Adipose tissue (tissue), 3 donors: ENCODE results near the gene SORL1-AS1.
"Not testable (repeated sequence)": the region's sequence is repeated elsewhere in the genome, so short reads cannot be mapped to it uniquely, and the experiment has no call there.

Source experiments
- H3K27ac ChIP-seq: one replicate; pipeline ENCODE4 v1.5.1; 2013; ENCODE audit warnings: low read depth, low read length
- WGBS, 3 donors: extraction: QIAGEN DNeasy Blood & Tissue Kit; methylation state at CpG; one replicate each; pipeline ENCODE4 v1.1.7; 2013; 5-methylcytosine and 5-hydroxymethylcytosine counted together
- donor health status: healthy with polysubstance abuse.
- donor health status: Bipolar disorder and iron deficiency.
- donor health status: healthy.

SORL1-AS1 gene

DNA sequence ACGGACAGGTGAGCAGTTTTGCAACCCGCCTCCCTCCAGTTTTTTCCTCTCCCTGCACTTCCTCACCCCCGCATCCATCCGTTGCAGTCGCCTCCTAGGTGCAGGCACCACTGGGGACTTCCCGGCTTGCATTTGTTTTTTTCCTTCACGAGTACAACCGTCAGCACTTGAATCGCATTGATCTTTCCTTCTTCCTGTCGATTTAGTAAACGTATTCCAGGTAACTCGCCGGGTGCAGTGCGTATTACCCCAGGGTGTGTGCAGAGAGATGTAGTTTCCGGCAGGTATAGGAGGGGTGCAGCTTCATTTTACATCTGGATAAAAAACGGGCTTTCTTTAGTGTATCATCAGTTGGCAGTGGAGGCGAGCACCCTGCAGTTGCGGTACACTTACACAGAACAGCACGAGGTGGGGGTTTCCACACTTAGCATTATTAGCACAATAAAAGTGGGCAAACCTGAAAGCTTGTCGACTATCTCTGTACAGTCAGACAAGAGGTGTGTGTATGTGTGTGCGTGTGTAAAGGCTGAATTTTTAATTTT is at the start of gene SORL1-AS1:
Gene SORL1-AS1 (minus strand): TSS at position 359 of the 542 bp plus-strand sequence.
- no peak within 1 kb of the TSS for H3K27ac ChIP-seq
- WGBS, 3 donors = 2 to 5% (median 4%) methylated on average over 21 of the region's 21 CpGs

DNA sequence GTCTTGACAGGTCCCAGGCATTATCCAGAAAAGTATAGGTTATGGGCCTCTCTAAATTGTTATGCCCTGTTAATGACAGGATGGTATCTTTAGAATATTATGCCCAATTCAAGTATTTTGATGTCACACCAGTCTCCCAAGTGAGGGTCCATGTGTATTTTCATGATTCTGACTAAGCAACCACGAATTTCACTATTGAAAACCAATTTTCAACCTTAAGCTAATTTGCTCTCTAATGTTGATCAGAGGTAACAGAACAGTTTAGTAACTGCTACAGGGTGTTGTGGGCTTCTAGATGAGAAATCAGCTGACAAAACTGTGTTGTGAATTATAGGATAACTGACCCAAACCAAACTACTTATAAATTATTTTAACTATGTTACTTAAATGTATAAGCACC is 48.0 kb upstream of the SORL1-AS1 start:
- WGBS, 3 donors = 63 to 84% (median 78%) methylated on average over 1 of the region's 1 CpG
- H3K27ac ChIP-seq = no peak overlapping the region

DNA sequence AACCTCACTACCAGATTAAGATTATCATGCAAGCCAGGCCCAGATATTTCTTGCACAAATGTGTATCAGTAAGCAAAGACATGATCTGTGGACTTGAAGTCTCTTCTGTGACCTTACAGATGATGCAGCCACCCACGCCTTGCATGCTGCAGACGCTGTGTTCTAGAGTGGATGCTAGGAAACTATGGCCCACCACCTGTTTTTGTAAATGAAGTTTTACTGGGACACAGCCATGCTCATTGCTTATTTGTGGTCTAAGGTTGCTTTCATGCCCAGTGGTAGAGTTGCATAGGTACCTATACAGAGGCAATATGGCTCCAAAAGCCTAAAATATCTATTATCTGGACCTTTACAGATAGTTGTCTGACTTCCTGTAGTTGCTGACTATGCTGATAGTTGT is 47.5 kb upstream of the SORL1-AS1 start:
- WGBS, 3 donors = 50 to 91% (median 64%) methylated on average over 2 of the region's 2 CpGs
- no peak overlapping the region for H3K27ac ChIP-seq

DNA sequence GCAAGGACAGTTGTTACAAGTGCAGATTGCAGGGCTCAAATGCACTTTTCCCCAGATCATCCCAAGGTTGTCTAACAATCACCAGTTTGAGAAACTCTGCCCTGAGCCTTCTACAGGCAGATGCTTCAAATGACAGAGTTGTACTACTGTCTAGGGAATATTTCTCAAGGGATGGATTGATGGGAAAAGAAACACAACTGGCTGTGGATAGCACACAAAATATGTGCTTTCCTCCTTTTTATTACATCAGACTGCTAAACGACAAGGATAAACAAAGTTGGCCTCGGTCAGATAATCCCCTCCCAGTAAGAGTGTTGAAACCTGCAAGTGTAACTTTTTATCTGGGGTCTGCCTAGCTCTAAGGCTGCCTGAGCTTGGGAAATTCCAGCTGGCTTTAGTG is 46.6 kb upstream of the SORL1-AS1 start:
- no peak overlapping the region for H3K27ac ChIP-seq
- 12 to 21% (median 15%) methylated on average over 2 of the region's 2 CpGs for WGBS, 3 donors

DNA sequence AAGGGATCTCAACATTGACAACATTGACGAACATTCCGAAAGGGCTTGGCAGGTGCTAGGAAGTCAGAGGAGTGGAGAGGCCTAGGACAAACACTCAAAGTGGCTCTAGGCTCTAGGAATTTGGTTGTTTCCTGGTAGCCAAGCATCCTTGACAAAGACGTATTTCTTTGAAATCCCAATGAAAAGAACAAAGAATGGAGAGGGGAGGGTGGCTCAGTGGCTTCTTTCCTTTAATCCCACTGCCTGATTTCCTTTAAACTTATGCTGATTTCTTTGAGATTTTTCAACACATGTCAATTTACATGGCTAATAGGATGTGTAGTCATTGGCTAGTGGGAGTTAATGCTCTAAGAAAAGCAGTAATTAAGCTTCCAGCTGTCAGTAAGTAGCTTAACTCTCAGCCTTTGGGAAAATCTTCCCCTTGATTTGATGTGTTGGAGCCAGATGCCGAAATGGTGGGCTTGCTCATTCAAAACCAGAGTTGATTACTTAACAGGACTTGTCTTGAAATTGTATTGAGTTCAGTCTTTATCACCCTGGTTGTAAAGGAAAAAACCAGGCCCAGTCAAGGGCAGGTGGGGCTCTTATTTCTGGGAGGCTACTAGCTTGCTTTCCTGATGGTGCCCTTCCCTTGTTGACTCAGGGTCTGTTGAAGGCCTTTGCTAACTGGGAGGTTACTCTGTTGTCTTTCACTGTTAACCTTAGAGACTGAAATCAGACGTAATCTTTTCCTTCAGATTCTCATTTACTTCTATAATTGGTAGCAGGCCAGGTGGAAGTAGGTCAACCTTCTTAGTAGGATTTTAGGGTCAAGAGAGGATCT is 44.6 kb upstream of the SORL1-AS1 start:
- no peak overlapping the region for H3K27ac ChIP-seq
- WGBS, 3 donors = 73 to 91% (median 74%) methylated on average over 5 of the region's 5 CpGs

DNA sequence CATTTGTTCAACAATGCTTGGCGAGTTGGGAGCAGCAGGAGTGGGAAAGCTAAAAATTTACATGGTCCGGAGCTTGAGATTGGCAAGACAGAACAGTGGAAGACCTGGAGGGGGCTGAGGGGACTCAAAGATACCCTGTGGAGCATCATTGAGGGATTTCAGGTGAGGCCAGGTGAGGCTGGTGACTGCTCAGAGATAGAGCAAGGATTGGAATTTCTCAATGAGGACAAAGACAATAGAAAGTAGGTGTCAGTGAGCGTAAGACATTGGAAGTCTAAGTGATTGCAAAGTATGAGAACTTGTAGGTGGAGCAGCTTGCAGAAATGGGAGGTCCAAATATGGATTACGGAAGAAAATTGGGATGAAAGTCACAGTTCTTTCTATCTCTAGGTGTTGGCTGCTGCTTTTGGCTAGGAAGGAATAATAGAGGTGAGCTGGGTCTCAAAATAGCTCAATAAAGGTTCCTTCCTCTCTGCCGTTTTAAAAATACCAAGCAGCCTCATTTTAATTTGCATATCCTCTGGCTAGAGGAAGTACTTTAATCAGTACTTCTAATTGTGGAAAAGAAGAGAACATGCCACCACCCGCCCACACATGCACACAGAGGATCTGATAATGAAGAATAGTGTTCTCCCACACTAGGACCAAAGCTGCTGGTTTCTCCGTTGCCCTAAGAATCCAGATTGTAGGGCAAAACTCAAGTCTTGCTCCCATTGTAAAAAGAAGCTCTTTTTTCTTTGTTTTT is 41.8 kb upstream of the SORL1-AS1 start:
- H3K27ac ChIP-seq = no peak overlapping the region
- WGBS, 3 donors = 64 to 80% (median 67%) methylated on average over 7 of the region's 7 CpGs

DNA sequence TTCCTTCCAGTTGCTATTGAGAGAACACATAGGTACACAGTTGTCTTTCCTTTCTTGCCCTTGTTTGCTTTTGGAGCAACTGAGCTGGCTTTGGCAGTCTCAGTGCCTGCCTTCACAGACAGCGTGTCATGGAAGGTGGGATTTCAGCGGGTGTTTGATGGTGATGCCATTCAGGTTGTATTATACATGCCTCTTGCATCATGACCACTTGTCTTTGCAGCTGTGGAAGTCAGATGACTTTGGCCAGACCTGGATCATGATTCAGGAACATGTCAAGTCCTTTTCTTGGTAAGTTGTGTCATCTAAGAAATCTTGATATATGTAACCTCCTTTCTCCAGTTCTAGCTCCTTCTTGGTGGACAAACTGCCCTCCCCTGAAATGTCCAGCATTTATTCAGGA is 37.1 kb upstream of the SORL1-AS1 start:
- 88 to 97% (median 93%) methylated on average over 2 of the region's 2 CpGs for WGBS, 3 donors
- no peak overlapping the region for H3K27ac ChIP-seq

DNA sequence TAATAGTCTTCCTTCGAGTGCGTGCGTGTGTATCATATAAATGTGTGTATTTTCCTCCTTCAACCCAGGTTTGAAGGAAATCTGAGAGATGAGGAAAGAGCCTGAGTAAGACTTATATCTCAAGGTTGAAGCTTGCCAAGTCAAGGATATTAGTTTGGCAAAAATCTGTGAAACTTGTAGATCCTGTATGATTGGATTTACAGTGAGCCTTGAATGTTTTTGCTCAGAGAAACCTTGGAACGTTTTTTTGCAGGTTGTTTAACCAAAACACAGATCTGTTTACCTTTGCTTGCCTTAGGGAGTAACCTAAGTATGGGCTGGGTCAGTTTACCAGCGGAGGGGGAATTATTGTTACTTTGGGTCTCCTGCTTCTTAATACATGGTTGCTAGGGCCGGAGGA is 35.9 kb upstream of the SORL1-AS1 start:
- 76 to 87% (median 86%) methylated on average over 6 of the region's 6 CpGs for WGBS, 3 donors
- H3K27ac ChIP-seq = no peak overlapping the region

DNA sequence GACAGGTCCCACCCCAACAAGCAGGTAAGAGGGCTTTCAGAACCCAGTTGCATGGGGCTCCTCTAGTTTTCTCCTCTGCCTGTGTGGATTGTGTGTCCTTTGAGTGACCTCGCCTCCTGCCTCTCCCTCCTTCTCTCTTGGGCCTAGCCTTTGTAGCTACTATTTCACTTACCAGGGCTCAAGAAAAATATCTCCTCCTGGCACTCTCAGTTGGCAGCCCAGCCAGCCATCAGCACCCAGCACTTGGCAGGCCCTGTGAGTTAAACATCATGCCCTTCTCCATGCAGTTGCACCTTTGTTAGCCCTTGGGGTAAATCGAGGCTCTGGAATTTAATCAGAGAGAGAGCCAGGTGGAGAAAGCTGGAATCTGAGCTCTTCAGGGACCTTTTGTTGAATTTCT is 35.4 kb upstream of the SORL1-AS1 start:
- 72 to 83% (median 83%) methylated on average over 2 of the region's 2 CpGs for WGBS, 3 donors
- H3K27ac ChIP-seq = no peak overlapping the region

DNA sequence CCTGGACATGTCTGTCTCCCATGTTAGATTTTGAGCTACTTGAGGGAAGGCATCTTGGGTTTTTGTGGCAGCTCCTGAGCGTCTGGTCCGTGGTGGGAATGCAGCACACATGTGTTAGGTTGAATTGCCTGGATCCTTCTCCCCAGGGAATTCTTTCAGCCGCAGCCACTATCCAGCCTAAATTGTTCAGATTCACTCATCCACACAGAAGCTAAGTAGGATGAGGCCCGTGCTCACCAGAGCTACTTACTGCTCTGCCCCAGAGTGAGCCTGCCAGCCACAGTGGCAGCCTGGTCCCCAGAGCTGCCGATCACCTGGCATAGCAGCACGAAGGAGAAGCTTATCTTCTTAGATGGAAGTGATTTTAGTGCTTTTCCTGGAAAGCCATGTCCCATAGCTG is 34.4 kb upstream of the SORL1-AS1 start:
- no peak overlapping the region for H3K27ac ChIP-seq
- 72 to 80% (median 78%) methylated on average over 6 of the region's 6 CpGs for WGBS, 3 donors

DNA sequence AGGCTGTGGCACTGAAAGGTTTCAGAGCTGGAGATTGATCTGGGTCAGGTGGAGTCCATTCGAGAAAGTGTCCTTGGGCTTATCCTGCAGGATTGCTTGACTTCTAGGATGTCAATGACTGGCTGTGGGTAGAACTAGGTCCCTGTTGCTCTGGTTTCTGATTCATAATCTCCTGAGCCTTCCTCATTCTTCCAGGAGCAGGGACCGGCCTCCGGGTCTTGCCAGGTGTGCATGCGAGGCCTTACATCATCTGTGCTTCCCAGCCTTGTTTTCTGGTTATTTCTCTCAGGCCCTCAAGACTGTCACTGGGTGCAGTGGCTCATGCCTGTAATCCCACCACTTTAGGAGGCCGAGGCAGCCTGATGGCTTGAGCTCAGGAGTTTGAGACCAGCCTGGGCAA is 33.3 kb upstream of the SORL1-AS1 start:
- WGBS, 3 donors = 74 to 95% (median 91%) methylated on average over 5 of the region's 5 CpGs
- no peak overlapping the region for H3K27ac ChIP-seq

DNA sequence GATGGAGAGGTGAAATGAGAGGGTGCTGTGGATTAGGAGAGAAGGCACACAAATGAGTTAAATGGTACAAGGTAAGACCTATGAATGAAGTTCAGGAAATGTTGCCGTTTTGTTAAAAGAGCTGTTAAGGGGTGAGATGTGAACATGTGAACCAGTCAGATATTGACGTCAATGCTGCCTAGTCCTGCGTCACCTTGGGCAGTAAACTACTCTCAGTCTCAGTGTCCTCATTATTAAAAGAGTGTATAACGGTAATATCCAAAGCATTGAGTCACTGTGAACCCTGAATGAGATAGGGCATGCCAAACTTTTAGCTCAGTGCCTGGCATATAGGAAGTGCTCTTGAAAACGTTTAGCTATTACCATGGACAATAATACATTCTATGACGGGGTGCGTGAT is 32.4 kb upstream of the SORL1-AS1 start:
- 82 to 88% (median 87%) methylated on average over 7 of the region's 7 CpGs for WGBS, 3 donors
- H3K27ac ChIP-seq = no peak overlapping the region

DNA sequence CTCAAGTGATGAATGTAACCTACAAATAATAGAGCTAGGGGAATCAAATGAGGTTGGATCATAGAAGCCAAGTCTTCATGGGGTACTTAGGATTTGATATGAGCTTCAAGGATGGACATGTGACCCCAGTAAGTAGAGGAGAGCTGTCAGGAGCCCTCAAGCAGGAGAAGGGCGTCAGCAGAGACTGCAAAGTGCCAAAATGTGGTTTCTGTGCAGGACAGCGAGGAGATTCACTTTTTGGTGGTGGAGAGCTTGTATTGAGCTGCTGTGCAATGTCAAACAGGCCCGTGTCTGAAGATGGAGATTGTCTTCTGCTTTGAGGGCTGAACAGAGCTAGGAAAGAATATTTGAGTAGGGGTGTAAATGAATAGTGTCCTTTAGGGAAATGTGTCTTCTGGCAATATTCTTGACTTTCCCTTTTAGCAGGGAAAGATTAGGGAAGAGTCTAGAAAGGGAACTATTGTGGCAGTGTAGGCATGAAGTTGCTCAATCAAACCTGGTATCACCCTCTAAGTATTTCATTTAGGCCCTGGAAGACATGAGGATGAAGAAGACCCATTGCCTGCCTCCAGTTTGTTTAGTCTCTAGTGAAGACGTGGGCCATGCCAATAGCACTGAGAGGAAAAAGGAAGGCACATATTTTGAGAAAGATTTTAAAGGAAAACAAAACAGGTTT is 31.2 kb upstream of the SORL1-AS1 start:
- WGBS, 3 donors = 58 to 70% (median 70%) methylated on average over 4 of the region's 4 CpGs

DNA sequence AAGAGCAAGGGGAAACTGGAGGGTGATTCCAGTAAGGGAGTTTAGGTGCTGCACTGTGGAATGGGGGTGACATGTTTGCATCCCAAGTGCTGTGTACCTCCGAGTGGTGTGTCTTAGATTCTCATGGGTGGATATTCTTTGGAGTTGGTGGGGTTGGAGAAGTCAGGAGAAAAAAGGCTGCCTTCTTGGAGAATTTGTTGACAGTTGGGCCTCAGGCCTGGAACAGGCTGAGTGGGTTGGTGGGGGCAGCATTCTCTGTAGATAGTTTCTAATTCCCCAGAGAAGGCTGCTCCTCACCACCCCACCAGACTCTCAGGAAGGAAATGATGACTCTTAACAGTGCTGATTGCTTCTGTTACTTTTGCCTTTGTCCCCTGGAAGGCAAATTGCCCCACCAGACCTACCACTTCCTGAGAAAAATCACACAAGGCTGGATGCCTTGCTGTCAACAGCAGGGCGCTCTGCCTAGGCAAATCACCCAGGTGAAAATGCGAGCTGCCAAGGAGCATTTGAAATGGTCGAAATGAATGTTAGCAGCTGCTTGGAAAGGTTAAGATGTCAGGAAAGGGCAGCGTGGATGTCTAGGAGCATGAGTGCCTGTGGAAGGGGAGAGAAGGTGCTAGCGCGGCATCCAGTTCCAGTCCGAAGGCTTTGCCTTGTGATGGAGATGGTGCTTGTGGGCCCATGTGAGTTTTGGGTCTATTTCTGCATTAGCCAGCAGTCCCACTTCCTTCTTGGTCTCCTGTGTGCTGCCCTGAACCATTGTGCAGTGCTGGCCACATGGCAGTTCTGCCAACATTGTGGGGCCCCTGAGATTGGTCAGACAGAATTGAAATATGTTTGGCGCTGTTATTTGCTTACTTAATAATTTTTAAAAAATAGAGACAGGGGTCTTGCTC is 29.7 kb upstream of the SORL1-AS1 start:
- 57 to 74% (median 65%) methylated on average over 9 of the region's 9 CpGs for WGBS, 3 donors
- no peak overlapping the region for H3K27ac ChIP-seq

More for the DNA sequence above, 31.2 kb upstream of the SORL1-AS1 start:
- H3K27ac ChIP-seq = no peak overlapping the region

DNA sequence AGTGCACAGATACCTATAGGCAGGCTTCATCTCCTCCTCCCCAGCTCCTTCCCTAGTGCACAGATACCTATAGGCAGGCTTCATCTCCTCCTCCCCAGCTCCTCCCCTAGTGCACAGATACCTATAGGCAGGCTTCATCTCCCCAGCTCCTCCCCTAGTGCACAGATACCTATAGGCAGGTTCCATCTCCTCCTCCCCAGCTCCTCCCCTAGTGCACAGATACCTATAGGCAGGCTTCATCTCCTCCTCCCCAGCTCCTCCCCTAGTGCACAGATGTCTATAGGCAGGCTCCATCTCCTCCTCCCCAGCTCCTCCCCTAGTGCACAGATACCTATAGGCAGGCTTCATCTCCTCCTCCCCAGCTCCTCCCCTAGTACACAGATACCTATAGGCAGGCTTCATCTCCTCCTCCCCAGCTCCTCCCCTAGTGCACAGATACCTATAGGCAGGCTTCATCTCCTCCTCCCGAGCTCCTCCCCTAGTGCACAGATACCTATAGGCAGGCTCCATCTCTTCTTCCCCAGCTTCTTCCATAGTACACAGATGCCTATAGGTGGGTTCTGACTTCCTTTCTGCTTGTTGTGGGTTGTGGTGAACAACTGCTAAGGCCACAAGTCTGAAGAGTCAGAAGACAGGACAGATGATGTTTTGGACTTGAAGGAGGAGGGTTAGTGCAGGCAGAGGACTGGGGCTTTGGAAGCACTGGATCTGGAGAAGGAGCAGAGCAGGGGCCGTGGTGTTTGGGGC is 28.9 kb upstream of the SORL1-AS1 start:
- WGBS, 3 donors = 45 to 74% (median 66%) methylated on average over 2 of the region's 2 CpGs
- not testable (repeated sequence) for H3K27ac ChIP-seq

DNA sequence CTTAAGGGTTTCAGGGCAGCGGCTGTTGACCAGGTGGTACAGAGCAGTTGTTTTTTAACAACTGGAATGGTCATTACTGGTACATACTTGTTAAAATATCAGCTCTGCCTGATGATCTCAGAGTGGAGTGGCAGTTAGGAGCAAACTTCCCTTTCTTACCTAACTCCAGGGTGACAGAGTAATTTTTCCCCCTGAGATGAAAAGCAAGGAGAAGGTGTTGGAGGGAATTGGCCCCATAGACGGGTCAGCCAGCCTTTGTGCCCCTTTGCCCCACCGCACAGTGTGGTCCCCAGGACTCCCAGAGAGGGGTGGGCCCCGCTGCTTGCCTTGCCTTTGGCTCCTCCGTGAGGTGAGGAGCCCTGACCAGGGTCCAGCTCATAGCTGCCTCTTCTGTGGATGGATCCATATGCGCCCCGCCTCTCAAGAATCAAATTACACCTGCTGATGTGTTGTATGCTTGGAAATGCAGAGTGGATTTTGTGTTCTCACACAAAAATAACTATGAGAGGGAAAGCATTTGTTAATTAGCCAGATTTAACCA is 27.0 kb upstream of the SORL1-AS1 start:
- no peak overlapping the region for H3K27ac ChIP-seq
- WGBS, 3 donors = 74 to 78% (median 78%) methylated on average over 7 of the region's 7 CpGs
